IMR-90 (cell line): ENCODE measurements around the gene PSMD1. TPM values are rescaled to one million over a fixed set of nuclear protein-coding genes. Genes with fewer than 3 reads are reported as not detected.

Experiments used
- ATAC-seq: fragments of 200-7000 bp; cut with Tn5 transposase; 2 replicates; pipeline ENCODE4 v1.9.1; 2020; ENCODE audit warnings: low read depth, mild to moderate bottlenecking, moderate library complexity
- BruUV-seq: library from RNA; stranded (reverse); fragments of 400-500 nt; replicated peaks from 2 replicates; lab custom pipeline; 2021; lab: Mats Ljungman, UMichigan
- CTCF ChIA-PET: fragments of 300-600 bp; formaldehyde crosslinking; extraction: SDS; loops from one replicate; lab custom pipeline; 2021; ENCODE audit warnings: antibody characterized with exemption; lab: Yijun Ruan, JAX
- POLR2A ChIA-PET: fragments of 300-600 bp; sonication (Branson Sonifier 250); formaldehyde crosslinking; loops from one replicate; lab custom pipeline; 2022; ENCODE audit warnings: antibody characterized with exemption; ENCODE audit not compliant: unreplicated experiment; lab: Charles Lee
- DNase-seq: peaks from one replicate; pipeline ENCODE4 v3.0.0; 2013
- H2AFZ ChIP-seq: replicated peaks from 2 replicates; pipeline ENCODE3; 2013; ENCODE audit warnings: low read length, mild to moderate bottlenecking; ENCODE audit not compliant: poor library complexity
- H2AK5ac ChIP-seq: 2 replicates; pipeline ENCODE4 v1.6.1; 2013; ENCODE audit warnings: low read depth, low read length, inconsistent platforms
- H2AK9ac ChIP-seq: replicated peaks from 2 replicates; pipeline ENCODE3; 2013; ENCODE audit warnings: mild to moderate bottlenecking, low read depth, low read length, moderate library complexity; ENCODE audit not compliant: poor library complexity
- H2BK120ac ChIP-seq: 2 replicates; pipeline ENCODE4 v1.6.1; 2013; ENCODE audit warnings: low read depth, low read length, inconsistent platforms
- H2BK15ac ChIP-seq: 3 replicates; pipeline ENCODE4 v1.6.1; 2013; ENCODE audit warnings: low read depth, low read length, inconsistent platforms
- H2BK20ac ChIP-seq: 2 replicates; pipeline ENCODE4 v1.6.1; 2013; ENCODE audit warnings: low read depth, mild to moderate bottlenecking, inconsistent platforms, low read length, moderate library complexity
- H2BK5ac ChIP-seq: 2 replicates; pipeline ENCODE4 v1.6.1; 2013; ENCODE audit warnings: mild to moderate bottlenecking, low read depth, low read length, inconsistent platforms; ENCODE audit not compliant: poor library complexity, severe bottlenecking
- H3K14ac ChIP-seq: replicated peaks from 2 replicates; pipeline ENCODE4 v1.6.1; 2013; ENCODE audit warnings: low read depth, low read length, inconsistent platforms
- H3K18ac ChIP-seq: 2 replicates; pipeline ENCODE4 v1.6.1; 2013; ENCODE audit warnings: low read depth, low read length, control low read depth
- H3K23ac ChIP-seq: 2 replicates; pipeline ENCODE4 v1.6.1; 2013; ENCODE audit warnings: low read depth, low read length, inconsistent platforms
- H3K27ac ChIP-seq: 2 replicates; pipeline ENCODE4 v1.5.1; 2013; ENCODE audit warnings: mild to moderate bottlenecking, control low read depth, low read length; ENCODE audit not compliant: insufficient read depth
- H3K27me3 ChIP-seq: 2 replicates; pipeline ENCODE4 v1.6.1; 2013; ENCODE audit warnings: low read length; ENCODE audit not compliant: control insufficient read depth, insufficient read depth
- H3K36me3 ChIP-seq: 2 replicates; pipeline ENCODE4 v1.6.1; 2013; ENCODE audit warnings: low read length, mixed read lengths; ENCODE audit not compliant: control insufficient read depth, insufficient read depth
- H3K4ac ChIP-seq: 2 replicates; pipeline ENCODE4 v1.6.1; 2013; ENCODE audit warnings: low read depth, low read length, inconsistent platforms
- H3K4me1 ChIP-seq: 2 replicates; pipeline ENCODE4 v1.6.1; 2013; ENCODE audit warnings: low read length, mixed read lengths; ENCODE audit not compliant: control insufficient read depth, insufficient read depth
- H3K4me2 ChIP-seq: 2 replicates; pipeline ENCODE4 v1.6.1; 2013; ENCODE audit warnings: low read depth, mild to moderate bottlenecking, control low read depth, low read length, moderate library complexity
- H3K4me3 ChIP-seq: 2 replicates; pipeline ENCODE4 v1.5.1; 2013; ENCODE audit warnings: low read depth, mild to moderate bottlenecking, control low read depth, low read length, moderate library complexity; ENCODE audit not compliant: insufficient read depth
- H3K56ac ChIP-seq: 2 replicates; pipeline ENCODE4 v1.6.1; 2013; ENCODE audit warnings: low read length, inconsistent platforms; ENCODE audit not compliant: insufficient read depth; ENCODE audit errors: extremely low read depth
- H3K79me1 ChIP-seq, 2 experiments: 2 replicates each; pipeline ENCODE4 v1.6.1; 2013; ENCODE audit warnings: low read length in 2 of 2, inconsistent platforms in 1 of 2, low read depth in 1 of 2
- H3K9ac ChIP-seq: 2 replicates; pipeline ENCODE4 v1.6.1; 2013; ENCODE audit warnings: low read depth, low read length, control low read depth
- H3K9me1 ChIP-seq: 2 replicates; pipeline ENCODE4 v1.6.1; 2013; ENCODE audit warnings: low read length, inconsistent platforms; ENCODE audit not compliant: insufficient read depth
- H3K9me3 ChIP-seq: 2 replicates; pipeline ENCODE4 v1.6.1; 2013; ENCODE audit warnings: low read length; ENCODE audit not compliant: control insufficient read depth, insufficient read depth
- H4K20me1 ChIP-seq: 2 replicates; pipeline ENCODE4 v1.6.1; 2013; ENCODE audit warnings: low read length, inconsistent platforms; ENCODE audit not compliant: insufficient read depth
- H4K5ac ChIP-seq: 2 replicates; pipeline ENCODE4 v1.6.1; 2013; ENCODE audit warnings: mild to moderate bottlenecking, low read depth, low read length, control low read depth
- H4K8ac ChIP-seq, 2 experiments: 2 replicates each; pipeline ENCODE4 v1.6.1; 2013; ENCODE audit warnings: low read depth in 2 of 2, low read length in 2 of 2, control low read depth in 1 of 2, inconsistent platforms in 1 of 2
- H4K91ac ChIP-seq: 2 replicates; pipeline ENCODE4 v1.6.1; 2013; ENCODE audit warnings: low read depth, low read length, inconsistent platforms; ENCODE audit not compliant: insufficient read depth
- CEBPB ChIP-seq: IDR thresholded peaks from 2 replicates; pipeline ENCODE4 v1.6.1; 2012; ENCODE audit warnings: low read depth, low read length, improper control_type of control experiment
- CHD1 ChIP-seq: IDR thresholded peaks from 2 replicates; pipeline ENCODE4 v1.6.1; 2012; ENCODE audit warnings: low read depth, low read length, improper control_type of control experiment
- CTCF ChIP-seq: conservative IDR thresholded peaks from 2 replicates; pipeline ENCODE4 v1.5.1; 2012; ENCODE audit warnings: mild to moderate bottlenecking, low read depth, low read length, improper control_type of control experiment
- FOS ChIP-seq: fragments of 150-350 bp; IDR thresholded peaks from 2 replicates; pipeline ENCODE4 v1.6.1; 2016; ENCODE audit warnings: low read depth, low read length
- MAFK ChIP-seq: IDR thresholded peaks from 2 replicates; pipeline ENCODE4 v1.6.1; 2012; ENCODE audit warnings: low read depth, low read length, improper control_type of control experiment
- MXI1 ChIP-seq: IDR thresholded peaks from 2 replicates; pipeline ENCODE4 v1.6.1; 2012; ENCODE audit warnings: low read depth, mild to moderate bottlenecking, low read length, moderate library complexity, borderline replicate concordance
- NFE2L2 ChIP-seq: fragments of 150-350 bp; IDR thresholded peaks from 2 replicates; pipeline ENCODE4 v1.6.1; 2016; ENCODE audit warnings: low read depth, mild to moderate bottlenecking, low read length
- RAD21 ChIP-seq: IDR thresholded peaks from 2 replicates; pipeline ENCODE4 v1.6.1; 2012; ENCODE audit warnings: low read length, improper control_type of control experiment
- RCOR1 ChIP-seq: IDR thresholded peaks from 2 replicates; pipeline ENCODE4 v1.6.1; 2012; ENCODE audit warnings: mild to moderate bottlenecking, low read length, improper control_type of control experiment; ENCODE audit not compliant: insufficient replicate concordance
- RFX5 ChIP-seq: IDR thresholded peaks from 2 replicates; pipeline ENCODE4 v1.8.0; 2012; ENCODE audit warnings: low read depth, mild to moderate bottlenecking, low read length, moderate library complexity
- SMC3 ChIP-seq: fragments of 150-350 bp; IDR thresholded peaks from 2 replicates; pipeline ENCODE4 v1.6.1; 2016; ENCODE audit warnings: low read depth, mild to moderate bottlenecking, antibody characterized with exemption, low read length, moderate library complexity
- WGBS, 2 experiments: methylation state at CpG; one replicate each; pipeline versions ENCODE4 v1.1.5 to v1.1.7; 2013; ENCODE audit warnings: missing lambda C conversion rate in 2 of 2; ENCODE audit not compliant: insufficient read length in 1 of 2; ENCODE audit errors: extremely low coverage in 2 of 2; 5-methylcytosine and 5-hydroxymethylcytosine counted together
- dilution Hi-C: fragments of 300-500 bp; cut with HindIII; formaldehyde crosslinking; loops from one replicate; pipeline ENCODE4 v1.14.3; 2018; ENCODE audit warnings: low sequenced_read_pairs; ENCODE audit not compliant: unreplicated experiment
- in situ Hi-C: fragments of 300-500 bp; cut with MboI; formaldehyde crosslinking; loops from 3 replicates; pipeline ENCODE4 v1.14.3; 2019; ENCODE audit warnings: low sequenced_read_pairs, inconsistent platforms, mixed read lengths
- intact Hi-C: fragments of 100-400 bp; cut with micrococcal nuclease; formaldehyde crosslinking; loops from 2 replicates; pipeline ENCODE4 v1.10.0; 2022
- polyA plus RNA-seq, 3 experiments: library from polyadenylated mRNA; depleted of rRNA; stranded (reverse); fragments of >200 nt; gene quantifications; 2 replicates each; pipeline ENCODE4 v1.2.3, GENCODE V29; 2012; ENCODE audit warnings: low replicate concordance in 1 of 3
- total RNA-seq: library from RNA; depleted of rRNA; stranded (reverse); fragments of >200 nt; gene quantifications from 2 replicates; pipeline ENCODE4 v1.2.3, GENCODE V29; 2012
- TF ChIP-seq, protein P1 (sequence below): fragments of 150-350 bp; IDR thresholded peaks from 2 replicates; pipeline ENCODE4 v1.6.1; 2017; ENCODE audit warnings: mild to moderate bottlenecking, antibody characterized with exemption, low read length, low read depth

The PSMD1 gene
- total and polyA plus RNA-seq, 2 of the 4 experiments (the other 2 are of a cell fraction), result 89.8 to 181 TPM

DNA sequence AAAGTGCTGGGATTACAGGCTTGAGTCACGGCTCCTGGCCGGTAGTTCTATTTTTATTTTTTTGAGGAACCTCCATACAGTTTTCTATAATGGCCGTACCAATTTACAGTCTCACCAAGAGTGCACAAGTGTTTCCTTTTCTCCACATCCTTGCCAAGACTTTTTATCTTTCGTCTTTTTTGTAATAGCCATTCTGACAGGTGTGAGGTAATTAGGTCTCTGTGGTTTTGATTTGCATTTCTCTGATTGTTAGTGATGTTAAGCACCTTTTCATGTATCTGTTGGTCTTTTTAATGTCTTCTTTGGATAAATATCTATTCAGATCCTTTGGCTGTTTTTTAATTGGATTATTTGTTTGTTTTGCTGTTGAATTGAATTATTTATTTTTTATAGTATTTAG, 151.1 kb downstream of the PSMD1 start:
- H2BK20ac ChIP-seq, result no peak overlapping the region
- no peak overlapping the region for H2BK15ac ChIP-seq
- no peak overlapping the region for H3K4me3 ChIP-seq
- H4K20me1 ChIP-seq, result peaks cover 16% of the 10 kb centered on the region
- H3K9me1 ChIP-seq, result peaks cover 31% of the 10 kb centered on the region
- TF ChIP-seq FOS, result no peak
- TF ChIP-seq CTCF, result no peak
- no peak for TF ChIP-seq MXI1
- no peak for TF ChIP-seq RAD21
- TF ChIP-seq SMC3, result no peak
- TF ChIP-seq MAFK, result no peak
- TF ChIP-seq, protein P1, sequence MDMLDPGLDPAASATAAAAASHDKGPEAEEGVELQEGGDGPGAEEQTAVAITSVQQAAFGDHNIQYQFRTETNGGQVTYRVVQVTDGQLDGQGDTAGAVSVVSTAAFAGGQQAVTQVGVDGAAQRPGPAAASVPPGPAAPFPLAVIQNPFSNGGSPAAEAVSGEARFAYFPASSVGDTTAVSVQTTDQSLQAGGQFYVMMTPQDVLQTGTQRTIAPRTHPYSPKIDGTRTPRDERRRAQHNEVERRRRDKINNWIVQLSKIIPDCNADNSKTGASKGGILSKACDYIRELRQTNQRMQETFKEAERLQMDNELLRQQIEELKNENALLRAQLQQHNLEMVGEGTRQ, result no peak
- no peak for TF ChIP-seq RFX5
- no peak for TF ChIP-seq RCOR1
- no peak for TF ChIP-seq CHD1
- no peak for TF ChIP-seq CEBPB
- no peak for TF ChIP-seq NFE2L2
- H2BK5ac ChIP-seq, result no peak overlapping the region
- no peak overlapping the region for H3K4me2 ChIP-seq
- no peak overlapping the region for H3K18ac ChIP-seq
- no peak overlapping the region for H4K5ac ChIP-seq
- DNase-seq, result no peak
- CTCF ChIA-PET, result no interaction called here
- H3K4me1 ChIP-seq, result peaks cover 4% of the 10 kb centered on the region
- dilution Hi-C loops (no loop called here), intact Hi-C loops (no loop called here), in situ Hi-C loops (no loop called here)
- POLR2A ChIA-PET, result no interaction called here
- no peaks in the 10 kb centered on the region for H3K9me3 ChIP-seq
- BruUV-seq, result no TSS peak
- H3K23ac ChIP-seq, result no peak overlapping the region
- WGBS, 2 experiments, result no CpG with 5 or more reads among the region's 4 CpGs
- no peak overlapping the region for H3K56ac ChIP-seq
- no peak overlapping the region for H4K91ac ChIP-seq
- no peak overlapping the region for H2AK9ac ChIP-seq
- no peak overlapping the region for H3K4ac ChIP-seq
- peaks cover 39% of the 10 kb centered on the region for H3K36me3 ChIP-seq
- no peak for ATAC-seq
- H3K9ac ChIP-seq, result no peak overlapping the region
- H2AK5ac ChIP-seq, result no peak overlapping the region
- H3K27me3 ChIP-seq, result no peaks in the 10 kb centered on the region
- no peak overlapping the region for H3K14ac ChIP-seq
- H3K79me1 ChIP-seq, result peaks cover 32 to 60% of the 10 kb centered on the region in 2 experiments
- no peak overlapping the region for H2AFZ ChIP-seq
- H2BK120ac ChIP-seq, result no peak overlapping the region
- H4K8ac ChIP-seq, result no peak overlapping the region
- no peak overlapping the region for H3K27ac ChIP-seq
